Transverse colon (tissue), 4 donors: ENCODE measurements around the gene PIR. TPM values are rescaled to one million over a fixed set of nuclear protein-coding genes. Genes with fewer than 3 reads are reported as not detected.

Experiments
- DNase-seq: peaks from one replicate; pipeline ENCODE4 v3.0.0-alpha.2; 2019
- H3K27ac ChIP-seq, 4 donors: fragments of 200-600 bp; sonication (generic); 2 replicates each; pipeline ENCODE4 v1.5.1; 2016 to 2018; ENCODE audit warnings: inconsistent platforms in 4 of 4
- H3K27me3 ChIP-seq: fragments of 200-600 bp; sonication (generic); 2 replicates; pipeline ENCODE4 v1.5.1; 2017; ENCODE audit warnings: inconsistent platforms
- H3K36me3 ChIP-seq, 4 donors: fragments of 200-600 bp; sonication (generic); 2 replicates each; pipeline ENCODE4 v1.5.1; 2017 to 2019; ENCODE audit warnings: inconsistent platforms in 4 of 4
- H3K4me1 ChIP-seq, 4 donors: fragments of 200-600 bp; sonication (generic); 2 replicates each; pipeline ENCODE4 v1.5.1; 2017 to 2020; ENCODE audit warnings: inconsistent platforms in 4 of 4
- H3K4me3 ChIP-seq, 4 donors: fragments of 200-600 bp; sonication (generic); 1 replicate in 1 of 4; 2 replicates in 3 of 4; pipeline versions ENCODE4 v1.5.1 to v1.6.1; 2017 to 2019; ENCODE audit warnings: inconsistent platforms in 4 of 4
- H3K9me3 ChIP-seq, 2 donors: fragments of 200-600 bp; sonication (generic); 2 replicates each; pipeline ENCODE4 v1.5.1; 2017 to 2019; ENCODE audit warnings: inconsistent platforms in 2 of 2
- EP300 ChIP-seq: sonication (generic); formaldehyde crosslinking; IDR thresholded peaks from one replicate; pipeline ENCODE4 v1.6.1; 2017; ENCODE audit warnings: antibody characterized with exemption, low read depth
- POLR2A ChIP-seq: fragments of 450-650 bp; IDR thresholded peaks from one replicate; pipeline ENCODE4 v1.6.1; 2016; ENCODE audit warnings: antibody characterized with exemption, mild to moderate bottlenecking, moderate library complexity
- POLR2AphosphoS5 ChIP-seq, 3 donors: sonication (generic); formaldehyde crosslinking; IDR thresholded peaks; one replicate each; pipeline ENCODE4 v1.6.1; 2016; ENCODE audit warnings: antibody characterized with exemption in 3 of 3
- WGBS, 2 donors: methylation state at CpG; one replicate each; pipeline ENCODE4 v1.1.5; 2018; ENCODE audit warnings: low coverage in 1 of 2; 5-methylcytosine and 5-hydroxymethylcytosine counted together
- in situ Hi-C, 4 donors: fragments of 200-750 bp; cut with MboI; loops; one replicate each; pipeline versions ENCODE4 v1.15.0 to v1.15.1; 2017; ENCODE audit warnings: low sequenced_read_pairs in 3 of 4, low pct_ligation_motif_present in 1 of 4, low pct_unique_long_range_greater_than_20kb in 1 of 4
- intact Hi-C: fragments of 100-400 bp; cut with DNase I; formaldehyde crosslinking; loops from one replicate; pipeline ENCODE4 v1.15.1; 2023; ENCODE audit warnings: low total_unique reads
- total RNA-seq, 4 donors: library from RNA; depleted of rRNA; stranded (reverse); fragments of >200 nt; gene quantifications; one replicate each; pipeline ENCODE4 v1.1.0, GENCODE V29; 2016
- TF ChIP-seq, protein P1 (sequence below), 5 experiments: fragments of 200-600 bp in 3 of 5; fragments of 450-650 bp in 2 of 5; sonication (generic) in 3 of 5; IDR thresholded peaks; 1 replicate in 2 of 5; 2 replicates in 3 of 5; pipeline ENCODE4 v1.5.1; 2016 to 2017; ENCODE audit warnings: antibody characterized with exemption in 5 of 5, inconsistent platforms in 3 of 5, mild to moderate bottlenecking in 2 of 5, moderate library complexity in 1 of 5

Gene PIR
- total RNA-seq, 4 donors from 2014 or later: 10.0 to 85.8 (median 11.6) TPM; not detected in 1

DNA sequence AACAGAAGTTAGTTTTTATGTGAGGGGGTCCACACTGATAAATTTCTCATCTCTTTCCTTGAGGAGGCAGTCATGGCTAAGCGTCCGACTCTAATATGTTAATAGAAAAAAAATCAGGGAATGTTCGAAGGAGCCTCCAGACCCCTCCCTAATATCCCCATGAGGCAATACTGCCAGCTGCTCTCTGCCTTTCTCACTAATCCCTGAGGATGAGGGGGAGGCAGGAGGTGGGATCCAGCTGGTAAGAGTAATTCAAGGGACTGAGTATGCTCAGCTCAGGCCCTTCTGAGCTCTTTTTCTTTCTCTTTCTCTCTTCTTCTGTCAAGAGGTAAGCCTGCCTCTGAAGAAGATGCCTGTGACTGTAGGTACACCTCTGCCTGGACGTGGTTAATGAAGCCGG, 51.7 kb downstream of the PIR start:
- Histone ChIP-seq H3K27me3 (no peaks in the 10 kb centered on the region), H3K9me3 (no peaks in the 10 kb centered on the region), H3K4me1 (no peaks in the 10 kb centered on the region), H3K4me3 (no peak overlapping the region), H3K27ac (no peak overlapping the region), H3K36me3 (no peaks in the 10 kb centered on the region)
- intact Hi-C loops (no loop called here), in situ Hi-C loops (no loop called here)
- TF ChIP-seq, protein P1, sequence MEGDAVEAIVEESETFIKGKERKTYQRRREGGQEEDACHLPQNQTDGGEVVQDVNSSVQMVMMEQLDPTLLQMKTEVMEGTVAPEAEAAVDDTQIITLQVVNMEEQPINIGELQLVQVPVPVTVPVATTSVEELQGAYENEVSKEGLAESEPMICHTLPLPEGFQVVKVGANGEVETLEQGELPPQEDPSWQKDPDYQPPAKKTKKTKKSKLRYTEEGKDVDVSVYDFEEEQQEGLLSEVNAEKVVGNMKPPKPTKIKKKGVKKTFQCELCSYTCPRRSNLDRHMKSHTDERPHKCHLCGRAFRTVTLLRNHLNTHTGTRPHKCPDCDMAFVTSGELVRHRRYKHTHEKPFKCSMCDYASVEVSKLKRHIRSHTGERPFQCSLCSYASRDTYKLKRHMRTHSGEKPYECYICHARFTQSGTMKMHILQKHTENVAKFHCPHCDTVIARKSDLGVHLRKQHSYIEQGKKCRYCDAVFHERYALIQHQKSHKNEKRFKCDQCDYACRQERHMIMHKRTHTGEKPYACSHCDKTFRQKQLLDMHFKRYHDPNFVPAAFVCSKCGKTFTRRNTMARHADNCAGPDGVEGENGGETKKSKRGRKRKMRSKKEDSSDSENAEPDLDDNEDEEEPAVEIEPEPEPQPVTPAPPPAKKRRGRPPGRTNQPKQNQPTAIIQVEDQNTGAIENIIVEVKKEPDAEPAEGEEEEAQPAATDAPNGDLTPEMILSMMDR (IDR thresholded peaks at IDR 0.05): no peak
- no peak for TF ChIP-seq POLR2AphosphoS5 (IDR thresholded peaks at IDR 0.05)
- no peak for TF ChIP-seq POLR2A
- no peak for TF ChIP-seq EP300
- WGBS, 2 donors: 75% methylated on average over 5 of the region's 5 CpGs; no CpG with 5 or more reads in 1 of the 2 donors
- no peak for DNase-seq

DNA sequence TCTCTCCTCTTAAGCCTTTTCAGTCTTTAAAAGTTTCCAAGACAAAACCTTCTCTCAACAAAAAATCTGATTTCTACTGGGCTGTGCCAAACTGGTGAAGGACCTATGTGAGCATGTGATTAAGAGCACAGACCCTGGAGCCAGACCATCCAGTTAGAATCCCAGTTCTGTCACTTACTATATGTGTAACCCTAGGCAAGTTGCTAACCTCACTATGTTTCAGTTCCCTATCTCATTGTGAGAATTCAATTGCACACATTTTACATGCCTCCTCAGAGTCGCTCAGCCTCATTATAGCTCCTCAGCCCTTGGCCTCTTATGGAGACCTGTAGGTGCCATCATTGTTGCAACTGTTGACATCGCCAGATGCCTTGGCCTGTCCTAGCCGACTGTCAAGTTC, 54.8 kb downstream of the PIR start:
- no peak overlapping the region for H3K27ac ChIP-seq
- H3K4me1 ChIP-seq: no peaks in the 10 kb centered on the region
- H3K9me3 ChIP-seq: no peaks in the 10 kb centered on the region
- H3K4me3 ChIP-seq: no peak overlapping the region
- 85% methylated on average over 3 of the region's 3 CpGs; no CpG with 5 or more reads in 1 of the 2 donors for WGBS, 2 donors
- no peak for DNase-seq
- TF ChIP-seq POLR2A (no peak), EP300 (no peak), POLR2AphosphoS5 (IDR thresholded peaks at IDR 0.05) (no peak)
- TF ChIP-seq, protein P1 (IDR thresholded peaks at IDR 0.05): no peak
- H3K36me3 ChIP-seq: no peaks in the 10 kb centered on the region
- in situ Hi-C loops: no loop called here
- intact Hi-C loops: no loop called here
- no peaks in the 10 kb centered on the region for H3K27me3 ChIP-seq

DNA sequence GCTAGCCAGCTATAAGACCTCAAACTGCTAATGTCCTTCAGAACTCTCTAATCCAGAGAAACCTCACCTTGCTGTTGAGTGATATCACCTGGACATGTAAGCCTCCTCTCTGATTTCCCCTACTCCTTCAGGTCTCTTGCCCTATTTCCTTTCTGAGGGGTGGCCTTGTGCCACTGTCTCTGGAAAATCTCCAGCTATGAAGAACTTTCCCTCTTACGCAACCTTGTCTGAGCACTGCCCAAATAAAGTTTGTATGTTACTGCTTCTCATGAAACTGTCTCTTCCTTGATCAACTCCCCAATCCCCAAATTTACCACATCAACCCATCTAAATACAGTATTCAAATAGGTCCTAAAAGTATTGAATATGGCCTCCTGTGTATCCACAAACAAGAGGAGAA, 55.4 kb downstream of the PIR start:
- Histone ChIP-seq H3K27ac (no peak overlapping the region), H3K4me3 (no peak overlapping the region), H3K27me3 (no peaks in the 10 kb centered on the region), H3K36me3 (no peaks in the 10 kb centered on the region), H3K9me3 (no peaks in the 10 kb centered on the region), H3K4me1 (no peaks in the 10 kb centered on the region)
- intact Hi-C loops (no loop called here), in situ Hi-C loops (no loop called here)
- 95% methylated on average over 1 of the region's 1 CpG; no CpG with 5 or more reads in 1 of the 2 donors for WGBS, 2 donors
- DNase-seq: no peak
- TF ChIP-seq POLR2A (no peak), POLR2AphosphoS5 (IDR thresholded peaks at IDR 0.05) (no peak), EP300 (no peak)
- TF ChIP-seq, protein P1 (IDR thresholded peaks at IDR 0.05): no peak

DNA sequence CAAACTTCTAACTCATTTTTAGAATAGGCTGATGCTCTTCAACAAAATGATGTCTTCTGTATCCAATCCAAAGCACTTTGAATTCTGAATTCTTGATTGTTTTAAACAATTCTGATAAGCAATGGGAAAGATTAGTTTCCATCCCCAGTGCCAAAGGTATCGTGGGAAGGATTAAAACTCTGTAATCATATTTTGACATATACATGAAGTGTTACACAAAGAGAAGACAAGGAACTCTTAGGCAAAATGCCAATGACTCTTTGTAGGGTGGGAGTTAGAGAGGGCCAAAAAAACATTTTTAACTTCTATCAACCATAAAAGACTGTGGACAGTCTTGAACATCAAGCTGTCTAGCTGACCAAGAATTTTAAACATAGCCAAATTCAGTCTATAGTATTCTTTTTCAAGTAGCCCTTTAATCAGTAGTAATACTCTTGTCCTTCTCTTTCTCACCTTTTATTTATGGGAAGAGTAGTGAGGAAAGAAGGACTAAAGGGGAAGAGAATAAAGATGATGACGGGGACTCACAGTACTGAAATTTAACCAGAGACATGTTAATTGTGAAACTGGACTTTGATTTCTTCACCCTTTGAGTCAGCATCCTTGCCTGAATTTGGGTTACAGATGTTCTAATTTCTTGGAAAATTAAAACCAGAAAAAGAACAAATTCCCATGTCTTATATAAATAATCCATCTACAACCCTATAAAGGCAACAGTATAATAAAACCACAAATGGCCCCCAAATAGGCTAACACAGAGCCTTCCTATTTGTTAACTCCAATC, 57.1 kb downstream of the PIR start:
- Histone ChIP-seq H3K27ac (no peak overlapping the region), H3K4me3 (no peak overlapping the region), H3K36me3 (no peaks in the 10 kb centered on the region), H3K9me3 (no peaks in the 10 kb centered on the region), H3K4me1 (no peaks in the 10 kb centered on the region), H3K27me3 (no peaks in the 10 kb centered on the region)
- 66 to 90% methylated on average over 2 of the region's 2 CpGs for WGBS, 2 donors
- DNase-seq: no peak
- intact Hi-C loops: no loop called here
- in situ Hi-C loops: no loop called here
- no peak for TF ChIP-seq POLR2AphosphoS5 (IDR thresholded peaks at IDR 0.05)
- TF ChIP-seq POLR2A: no peak
- no peak for TF ChIP-seq EP300
- TF ChIP-seq, protein P1 (IDR thresholded peaks at IDR 0.05): no peak
